NCI-H2029 (cell line): Measurements from ENCODE around the gene HOXB5.

Experiments used
- DNase-seq: peaks from one replicate; lab custom pipeline; 2025; lab: John Stamatoyannopoulos, UW

HOXB5 gene

DNA sequence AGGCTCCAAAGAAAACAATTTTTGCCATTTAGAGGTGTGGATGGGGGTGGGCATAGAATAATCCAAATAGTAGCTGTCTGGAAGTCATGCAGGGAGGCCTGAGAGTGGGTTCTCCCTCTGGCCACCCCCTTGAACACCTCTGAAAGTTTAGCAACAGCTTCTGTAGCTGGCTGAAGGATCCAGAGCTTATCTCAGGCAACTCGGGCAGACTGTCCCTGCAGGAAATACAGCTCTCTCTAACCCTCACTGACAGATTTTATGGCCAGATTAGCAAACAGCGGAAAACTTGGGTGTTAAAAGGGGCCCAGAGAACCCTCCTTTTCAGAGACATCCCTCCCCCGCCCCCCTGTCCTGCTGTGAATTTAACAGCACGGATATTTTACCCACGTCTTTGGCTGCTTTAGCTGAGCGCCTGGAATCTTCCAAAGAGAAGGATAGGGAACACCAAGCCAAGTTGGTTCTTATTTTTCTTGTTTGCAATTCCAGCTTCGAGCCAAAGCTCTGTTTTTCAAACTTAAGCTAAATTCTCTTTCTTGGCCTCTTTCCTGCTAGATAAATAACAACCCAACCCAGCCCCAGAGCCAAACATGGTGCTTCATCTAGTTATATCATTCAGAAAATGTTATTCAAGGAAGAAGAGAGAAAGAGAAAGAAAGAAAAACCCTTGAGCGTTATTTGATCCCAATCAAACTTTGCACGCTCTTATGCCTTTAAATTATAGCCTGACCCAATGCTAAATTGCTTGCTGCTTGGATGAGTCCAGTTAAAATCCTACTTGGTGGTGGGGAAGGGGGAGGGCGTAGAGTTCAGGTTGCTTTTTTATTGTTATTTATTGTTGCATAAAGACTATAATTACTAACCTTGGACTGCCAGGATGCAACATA, 46.4 kb downstream of the HOXB5 start:
- peak; percentile 64 for DNase-seq

DNA sequence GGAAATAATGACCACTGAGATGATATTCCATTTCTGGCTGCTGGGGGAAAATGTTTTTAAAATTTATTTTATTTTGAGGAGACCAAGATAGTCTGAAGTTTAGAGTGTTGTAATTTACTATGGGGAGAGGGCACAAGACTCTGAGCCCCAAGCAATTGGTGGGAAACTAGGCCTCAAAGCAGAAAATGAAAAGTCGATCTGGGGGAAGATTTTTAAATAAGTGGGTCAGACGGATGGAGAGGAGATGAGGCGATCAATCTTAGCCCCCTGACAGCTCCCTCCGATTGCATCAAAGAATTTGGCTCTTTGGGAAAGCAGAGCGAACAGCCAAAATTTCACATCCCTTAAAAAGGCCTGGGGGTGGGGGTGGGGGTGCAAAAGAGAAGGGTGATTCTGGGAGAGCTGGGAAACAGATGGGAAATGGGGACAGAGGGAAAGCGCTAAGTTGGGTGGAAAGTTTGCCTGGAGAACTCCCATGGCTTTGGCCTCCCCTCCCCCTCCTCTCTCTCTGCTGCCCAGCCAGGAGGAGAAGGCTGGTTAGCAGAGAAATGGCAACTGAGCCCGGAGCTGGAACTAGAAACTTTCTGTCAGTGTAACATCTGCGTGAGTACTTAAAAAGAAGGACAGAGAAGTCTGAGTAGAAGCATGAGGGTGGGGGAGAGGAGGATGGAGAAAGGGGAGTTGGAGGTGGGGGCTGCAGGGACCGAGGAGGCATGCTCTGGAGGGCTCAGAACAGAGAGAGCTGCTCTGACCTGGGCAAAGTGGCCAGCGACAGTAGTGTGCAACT, 47.2 kb downstream of the HOXB5 start:
- DNase-seq = no peak

DNA sequence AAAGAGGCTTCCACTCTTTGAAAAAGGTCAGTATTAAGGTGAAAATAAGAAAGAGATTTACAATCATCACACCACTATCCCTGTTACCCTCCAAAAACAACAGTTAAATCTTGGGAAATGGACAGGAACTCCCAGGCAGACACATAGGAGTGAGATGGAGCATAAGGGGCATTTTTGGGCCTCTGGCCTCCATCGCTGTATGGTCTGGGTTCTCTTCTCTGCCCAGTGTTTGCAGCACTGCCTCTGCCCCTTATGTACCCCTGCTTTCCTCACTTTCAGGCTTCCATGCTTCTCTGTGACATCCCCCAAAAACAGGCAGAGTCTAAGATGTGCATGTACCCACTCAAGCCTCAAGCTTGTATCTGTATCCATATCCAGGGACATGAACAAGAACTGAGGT, 48.0 kb downstream of the HOXB5 start:
- no peak for DNase-seq

- peak; percentile 38 for DNase-seq
These were observed 48.6 kb downstream of the HOXB5 start, which contains the start of gene HOXB2 for GRCh38 chr17:48545022-48545375. Gene HOXB2, minus strand, starts transcription at chr17:48545109. Its CDS starts 198 bp downstream, at chr17:48544911.

- peak; percentile 55 for DNase-seq
These were observed 49.1 kb downstream of the HOXB5 start for GRCh38 chr17:48544349-48545021.

DNA sequence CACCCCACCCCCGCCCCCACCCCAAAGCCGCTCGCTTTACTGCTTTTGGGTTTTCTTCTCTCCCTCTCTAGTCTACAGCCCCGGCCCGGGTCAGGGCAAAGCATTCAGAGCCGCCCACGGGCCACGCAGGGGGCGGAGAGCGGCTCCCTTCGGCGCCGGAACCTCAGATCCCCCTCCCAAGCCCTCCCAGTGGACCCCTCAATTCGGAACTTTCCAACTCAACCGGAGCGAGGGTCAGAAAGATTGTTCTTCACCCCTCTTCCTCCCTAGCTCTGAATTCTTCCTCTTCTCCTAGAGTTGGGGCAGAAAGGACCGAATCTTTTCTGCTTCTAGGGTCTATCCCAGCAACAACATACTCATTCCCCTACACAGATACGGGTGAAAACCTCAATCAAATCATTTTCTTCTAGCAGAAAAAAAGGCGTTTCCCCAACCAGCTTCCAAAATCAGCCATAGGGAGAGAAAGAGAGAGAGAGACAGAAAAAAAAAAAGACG, 49.7 kb downstream of the HOXB5 start:
- no peak for DNase-seq

DNA sequence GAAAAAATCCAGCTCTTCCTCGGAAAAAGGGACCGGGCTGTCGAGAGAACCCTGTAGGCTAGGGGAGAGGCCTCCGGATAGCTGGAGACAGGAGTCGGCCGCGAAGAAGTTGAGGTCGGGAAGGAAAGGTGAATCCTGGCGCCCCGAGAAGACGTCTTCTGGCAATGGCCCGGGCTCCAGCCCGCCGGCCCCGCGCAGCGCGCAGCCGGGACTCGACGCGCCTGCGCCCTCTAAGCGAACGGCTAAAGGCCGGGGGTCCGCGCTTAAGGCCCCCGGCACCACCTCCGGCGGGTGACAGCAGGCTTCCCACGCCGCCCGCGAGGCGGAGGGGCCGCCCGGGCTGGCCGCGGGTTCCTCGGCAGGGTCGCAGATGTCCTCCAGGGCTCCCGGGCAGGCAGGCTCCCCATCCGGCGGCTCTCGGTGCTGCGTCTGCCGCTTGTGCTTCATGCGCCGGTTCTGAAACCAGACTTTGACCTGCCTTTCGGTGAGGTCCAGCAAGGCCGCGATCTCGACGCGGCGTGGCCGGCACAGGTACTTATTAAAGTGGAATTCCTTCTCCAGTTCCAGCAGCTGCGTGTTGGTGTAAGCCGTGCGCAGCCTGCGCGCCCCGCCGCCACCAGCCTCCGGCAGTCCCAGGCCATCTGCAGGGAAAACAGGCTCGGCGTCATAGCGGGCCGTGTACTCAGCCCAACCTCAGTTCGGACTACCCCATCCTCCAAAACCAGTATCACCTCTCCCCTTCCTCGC, 50.3 kb downstream of the HOXB5 start:
- no peak for DNase-seq

DNA sequence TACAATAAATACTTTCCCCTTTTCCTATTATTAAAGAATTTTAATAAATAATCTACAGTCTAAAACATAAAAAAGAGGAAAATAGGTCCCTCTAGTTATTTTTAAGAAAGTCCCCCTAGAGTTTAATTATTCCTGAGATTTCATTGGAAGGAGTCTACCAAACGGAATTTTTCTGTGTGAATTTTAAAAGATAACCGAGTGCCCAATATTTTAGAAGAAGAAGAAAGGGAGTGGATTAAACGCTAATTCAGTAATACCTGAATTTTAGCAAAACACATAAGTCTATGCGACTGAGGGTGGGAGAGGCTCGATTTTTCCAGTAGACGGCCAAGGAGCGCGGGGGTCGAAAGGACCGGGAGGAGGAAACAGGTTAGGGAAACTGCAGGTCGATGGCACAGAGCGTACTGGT, 50.9 kb downstream of the HOXB5 start:
- DNase-seq = no peak

DNA sequence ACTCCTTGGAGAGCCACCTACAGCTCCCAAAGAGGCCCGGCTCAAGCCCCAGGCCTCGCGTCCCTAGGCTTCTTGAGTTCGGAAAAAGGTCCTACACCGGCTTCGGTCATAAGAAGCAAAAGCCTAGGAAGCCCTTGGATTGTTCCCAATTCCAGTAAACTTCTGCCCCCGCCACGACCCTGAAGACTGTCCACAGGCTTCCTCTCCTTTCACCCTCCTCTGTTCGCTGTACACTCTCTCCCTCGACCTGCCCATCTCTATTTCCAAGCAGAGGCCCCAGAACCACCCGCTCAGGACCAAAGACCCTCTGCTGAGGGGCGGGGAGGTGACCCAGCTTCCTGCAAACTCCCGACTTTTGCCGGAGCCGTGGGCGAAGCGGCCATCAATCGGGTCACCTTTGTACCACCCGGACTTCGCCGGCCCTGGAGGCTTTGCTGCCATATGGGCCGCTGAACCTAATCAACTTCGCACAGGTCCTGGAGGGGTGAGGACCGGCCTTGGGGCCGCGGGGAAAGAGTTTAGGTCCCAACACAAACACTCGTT, 51.4 kb downstream of the HOXB5 start:
- DNase-seq = no peak

DNA sequence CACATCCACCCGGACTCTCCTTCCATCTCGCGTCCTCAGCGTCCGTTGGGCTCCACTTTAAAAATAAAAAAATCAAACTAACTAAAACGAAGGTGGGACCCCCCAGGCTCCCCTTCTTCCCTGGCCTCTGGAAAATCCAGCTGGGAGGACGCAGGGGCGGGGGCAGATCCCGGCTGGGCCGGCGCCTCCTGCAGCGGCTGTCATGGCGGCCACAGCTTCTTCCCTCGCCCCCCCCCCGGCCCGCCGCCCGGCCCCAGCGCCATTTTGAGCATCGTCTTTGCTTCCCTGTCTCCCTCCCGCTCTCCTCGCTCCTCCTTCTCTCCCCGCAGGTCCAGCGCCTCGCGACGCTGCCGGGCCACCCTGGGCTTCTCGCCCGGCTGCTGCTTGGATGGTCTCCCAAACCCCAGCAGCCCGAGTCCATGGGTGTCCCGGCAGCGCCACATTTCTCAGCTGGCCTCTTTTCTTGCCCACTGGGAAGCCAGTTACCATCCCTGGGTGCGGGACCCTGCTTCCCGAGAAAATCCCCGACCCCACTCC, 51.9 kb downstream of the HOXB5 start:
- peak; percentile 48 for DNase-seq
